Gastroesophageal sphincter (tissue), 4 donors: Measurements from ENCODE around the gene KIF1A. TPM values are rescaled to one million over a fixed set of nuclear protein-coding genes. Genes with fewer than 3 reads are reported as not detected.

Experiments
- ATAC-seq: fragments of 150-250 bp; one replicate; pipeline ENCODE4 v1.9.1; 2016; ENCODE audit warnings: mild to moderate bottlenecking, moderate library complexity
- H3K27ac ChIP-seq, 4 donors: fragments of 200-600 bp; sonication (generic) in 3 of 4; 1 replicate in 3 of 4; 2 replicates in 1 of 4; pipeline ENCODE4 v1.5.1; 2016 to 2019
- H3K27me3 ChIP-seq: fragments of 200-600 bp; sonication (generic); one replicate; pipeline ENCODE4 v1.5.1; 2019
- H3K36me3 ChIP-seq, 2 donors: fragments of 200-600 bp; sonication (generic); one replicate each; pipeline ENCODE4 v1.5.1; 2019; ENCODE audit warnings: control low read depth in 1 of 2
- H3K4me1 ChIP-seq, 3 donors: fragments of 200-600 bp; sonication (generic); 1 replicate in 2 of 3; 2 replicates in 1 of 3; pipeline ENCODE4 v1.5.1; 2016 to 2019; ENCODE audit warnings: control low read depth in 2 of 3
- H3K4me3 ChIP-seq, 2 donors: fragments of 200-600 bp; sonication (generic); one replicate each; pipeline ENCODE4 v1.5.1; 2019; ENCODE audit warnings: mild to moderate bottlenecking in 1 of 2, moderate library complexity in 1 of 2
- H3K9me3 ChIP-seq, 3 donors: fragments of 200-600 bp; sonication (generic); one replicate each; pipeline ENCODE4 v1.5.1; 2017 to 2019; ENCODE audit warnings: control low read depth in 2 of 3
- CTCF ChIP-seq, 4 experiments: fragments of 200-600 bp in 2 of 4; fragments of 450-650 bp in 2 of 4; sonication (generic) in 1 of 4; IDR thresholded peaks; one replicate each; pipeline ENCODE4 v1.5.1; 2017 to 2019; ENCODE audit warnings: antibody characterized with exemption in 4 of 4, mild to moderate bottlenecking in 2 of 4, moderate library complexity in 2 of 4
- EP300 ChIP-seq: sonication (generic); formaldehyde crosslinking; IDR thresholded peaks from one replicate; pipeline ENCODE4 v1.6.1; 2017; ENCODE audit warnings: antibody characterized with exemption, mild to moderate bottlenecking
- POLR2A ChIP-seq, 2 donors: fragments of 450-650 bp; IDR thresholded peaks; one replicate each; pipeline ENCODE4 v1.6.1; 2017; ENCODE audit warnings: antibody characterized with exemption in 2 of 2, mild to moderate bottlenecking in 2 of 2, moderate library complexity in 1 of 2
- POLR2AphosphoS5 ChIP-seq: sonication (generic); formaldehyde crosslinking; IDR thresholded peaks from one replicate; pipeline ENCODE4 v1.6.1; 2017; ENCODE audit warnings: antibody characterized with exemption
- WGBS, 2 donors: methylation state at CpG; one replicate each; pipeline ENCODE4 v1.1.5; 2018; ENCODE audit warnings: low coverage in 1 of 2; 5-methylcytosine and 5-hydroxymethylcytosine counted together
- total RNA-seq, 4 donors: library from RNA; depleted of rRNA; stranded (reverse); fragments of >200 nt; gene quantifications; one replicate each; pipeline ENCODE4 v1.1.0, GENCODE V29; 2016

KIF1A gene
- total RNA-seq, 4 donors from 2014 or later = 0.62 to 2.3 (median 1.6) TPM

GRCh38 chr2:240731178-240731545, 88.9 kb downstream of the KIF1A start:
- TF ChIP-seq CTCF (IDR thresholded peaks at IDR 0.05) = no peak
- no peak for TF ChIP-seq POLR2AphosphoS5
- no peak for TF ChIP-seq EP300
- TF ChIP-seq POLR2A (IDR thresholded peaks at IDR 0.05) = no peak
- WGBS, 2 donors = 33 to 39% methylated on average over 6 to 8 of the region's 9 CpGs
- no peaks in the 10 kb centered on the region for H3K4me1 ChIP-seq

GRCh38 chr2:240730501-240731177, 89.4 kb downstream of the KIF1A start:
- Histone ChIP-seq H3K4me1 (no peaks in the 10 kb centered on the region), H3K27ac (no peak overlapping the region), H3K27me3 (peaks cover 44% of the 10 kb centered on the region), H3K4me3 (no peak overlapping the region), H3K36me3 (no peaks in the 10 kb centered on the region), H3K9me3 (no peaks in the 10 kb centered on the region)
- no peak for ATAC-seq
- no CpG with 5 or more reads among the region's 10 CpGs for WGBS, 2 donors
- TF ChIP-seq EP300 (no peak), POLR2A (IDR thresholded peaks at IDR 0.05) (no peak), POLR2AphosphoS5 (no peak), CTCF (IDR thresholded peaks at IDR 0.05) (no peak)

More at GRCh38 chr2:240731178-240731545, 88.9 kb downstream of the KIF1A start:
- Histone ChIP-seq H3K27ac (no peak overlapping the region), H3K27me3 (peaks cover 42% of the 10 kb centered on the region), H3K36me3 (no peaks in the 10 kb centered on the region), H3K4me3 (no peak overlapping the region), H3K9me3 (no peaks in the 10 kb centered on the region)
- ATAC-seq = no peak

GRCh38 chr2:240728827-240729226, 91.2 kb downstream of the KIF1A start:
- Histone ChIP-seq H3K9me3 (no peaks in the 10 kb centered on the region), H3K4me1 (no peaks in the 10 kb centered on the region), H3K36me3 (no peaks in the 10 kb centered on the region), H3K27ac (no peak overlapping the region), H3K4me3 (no peak overlapping the region), H3K27me3 (peaks cover 41% of the 10 kb centered on the region)
- 53 to 70% methylated on average over 7 of the region's 7 CpGs for WGBS, 2 donors
- TF ChIP-seq POLR2A (IDR thresholded peaks at IDR 0.05) = no peak
- TF ChIP-seq EP300 = no peak
- no peak for TF ChIP-seq CTCF (IDR thresholded peaks at IDR 0.05)
- no peak for TF ChIP-seq POLR2AphosphoS5
- ATAC-seq = no peak

GRCh38 chr2:240728361-240728760, 91.7 kb downstream of the KIF1A start:
- no peak for ATAC-seq
- TF ChIP-seq CTCF (IDR thresholded peaks at IDR 0.05) = no peak
- TF ChIP-seq POLR2A (IDR thresholded peaks at IDR 0.05) = no peak
- TF ChIP-seq EP300 = no peak
- TF ChIP-seq POLR2AphosphoS5 = no peak
- 82 to 95% methylated on average over 3 to 9 of the region's 10 CpGs for WGBS, 2 donors

GRCh38 chr2:240727913-240728312, 92.1 kb downstream of the KIF1A start:
- 100% methylated on average over 2 of the region's 15 CpGs; no CpG with 5 or more reads in 1 of the 2 donors for WGBS, 2 donors

More at GRCh38 chr2:240728361-240728760, 91.7 kb downstream of the KIF1A start:
- H3K27me3 ChIP-seq = peaks cover 41% of the 10 kb centered on the region
- H3K36me3 ChIP-seq = no peaks in the 10 kb centered on the region
- H3K4me1 ChIP-seq = no peaks in the 10 kb centered on the region
- H3K9me3 ChIP-seq = no peaks in the 10 kb centered on the region
- no peak overlapping the region for H3K27ac ChIP-seq
- no peak overlapping the region for H3K4me3 ChIP-seq

More at GRCh38 chr2:240727913-240728312, 92.1 kb downstream of the KIF1A start:
- Histone ChIP-seq H3K4me1 (no peaks in the 10 kb centered on the region), H3K4me3 (no peak overlapping the region), H3K36me3 (no peaks in the 10 kb centered on the region), H3K9me3 (no peaks in the 10 kb centered on the region), H3K27ac (no peak overlapping the region), H3K27me3 (peaks cover 41% of the 10 kb centered on the region)
- ATAC-seq = no peak
- TF ChIP-seq CTCF (IDR thresholded peaks at IDR 0.05) (no peak), POLR2A (IDR thresholded peaks at IDR 0.05) (no peak), POLR2AphosphoS5 (no peak), EP300 (no peak)
